Adipose tissue (tissue), 3 donors: ENCODE measurements around the gene LASP1. TPM values are rescaled to one million over a fixed set of nuclear protein-coding genes. Genes with fewer than 3 reads are reported as not detected.

Experiments used
- H3K27ac ChIP-seq: one replicate; pipeline ENCODE4 v1.5.1; 2013; ENCODE audit warnings: low read depth, low read length
- WGBS, 3 donors: extraction: QIAGEN DNeasy Blood & Tissue Kit; methylation state at CpG; one replicate each; pipeline ENCODE4 v1.1.7; 2013; 5-methylcytosine and 5-hydroxymethylcytosine counted together
- polyA plus RNA-seq, 3 donors: library from polyadenylated mRNA; stranded (reverse); fragments of 200-250 nt; gene quantifications; one replicate each; pipeline ENCODE4 v1.2.3, GENCODE V29; 2013
- donor health status: healthy with polysubstance abuse.
- donor health status: Bipolar disorder and iron deficiency.
- donor health status: healthy.

Gene LASP1
- polyA plus RNA-seq, 3 donors: 49.1 to 90.6 (median 67.3) TPM

DNA sequence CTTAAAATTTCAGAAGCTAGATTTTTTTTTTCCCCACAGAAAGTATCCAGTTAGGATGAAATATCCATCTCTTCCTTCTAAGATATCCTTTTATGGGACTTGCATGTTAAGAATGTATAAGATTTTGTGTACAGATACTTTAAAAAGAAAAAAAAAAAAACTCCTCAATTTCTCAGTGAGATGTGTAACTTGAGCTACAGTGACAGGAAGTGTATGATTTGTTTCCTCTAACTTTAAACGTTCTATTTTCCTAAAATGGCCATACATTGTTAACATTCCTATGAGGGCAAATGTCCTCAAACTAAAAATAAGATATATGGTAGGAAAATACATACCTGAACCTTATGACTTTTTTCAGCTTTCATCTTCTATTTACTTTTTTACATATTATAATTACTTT is 88.5 kb downstream of the LASP1 start:
- H3K27ac ChIP-seq: no peak overlapping the region

DNA sequence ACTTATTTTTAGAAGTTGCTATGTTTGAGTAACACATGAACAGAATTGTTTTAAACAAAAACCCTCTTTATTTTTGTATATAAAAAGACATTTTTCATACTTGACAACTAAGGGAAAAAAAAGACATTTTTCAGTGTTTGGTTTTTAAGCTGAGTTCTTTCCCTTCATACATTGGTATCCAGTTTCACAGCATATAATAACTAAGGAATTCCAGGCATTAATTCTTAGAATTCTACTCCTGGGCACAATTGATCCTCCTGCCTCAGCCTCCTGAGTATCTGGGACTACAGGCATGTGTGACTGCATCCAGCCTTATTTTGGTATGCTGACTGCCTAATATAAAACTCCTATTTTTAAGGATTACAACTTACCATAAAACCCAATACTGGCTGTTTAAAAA is 88.9 kb downstream of the LASP1 start:
- H3K27ac ChIP-seq: no peak overlapping the region

More for the DNA sequence above, 88.5 kb downstream of the LASP1 start:
- WGBS, 3 donors: 1 to 7% (median 6%) methylated on average over 1 of the region's 1 CpG

DNA sequence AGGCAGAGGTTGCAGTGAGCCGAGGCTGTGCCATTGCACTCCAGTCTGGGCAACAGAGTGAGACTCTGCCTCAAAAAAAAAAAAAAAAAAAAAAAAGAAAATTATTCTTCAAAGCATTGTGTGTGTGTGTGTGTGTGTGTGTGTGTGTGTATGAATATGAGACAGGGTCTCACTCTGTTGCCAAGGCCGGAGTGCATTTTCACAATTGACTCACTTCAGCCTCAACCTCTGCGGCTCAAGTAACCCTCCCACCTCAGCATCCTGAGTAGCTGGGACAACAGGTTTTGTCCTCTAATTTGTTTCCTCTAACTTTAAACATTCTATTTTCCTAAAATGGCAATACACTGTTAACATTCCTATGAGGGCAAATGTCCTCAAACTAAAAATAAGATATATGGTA is 89.7 kb downstream of the LASP1 start:
- H3K27ac ChIP-seq: no peak overlapping the region
- 78 to 90% (median 82%) methylated on average over 3 of the region's 3 CpGs for WGBS, 3 donors

DNA sequence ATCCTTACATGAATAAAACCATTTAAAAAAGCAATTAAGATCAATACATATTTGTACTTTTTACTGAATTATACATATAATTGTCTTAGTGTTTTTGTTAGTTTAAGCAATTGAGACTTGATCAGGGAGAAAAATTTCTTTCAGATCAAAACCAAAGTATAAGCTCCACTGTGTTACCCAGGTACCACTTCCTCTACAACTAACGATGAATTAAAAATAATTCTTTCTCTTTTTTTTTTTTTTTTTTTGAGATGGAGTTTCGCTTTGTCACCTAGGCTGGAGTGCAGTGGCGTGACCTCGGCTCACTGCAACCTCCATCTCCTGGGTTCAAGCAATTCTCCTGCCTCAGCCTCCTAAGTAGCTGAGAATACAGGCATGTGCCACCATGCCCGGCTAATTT is 90.5 kb downstream of the LASP1 start:
- H3K27ac ChIP-seq: no peak overlapping the region

DNA sequence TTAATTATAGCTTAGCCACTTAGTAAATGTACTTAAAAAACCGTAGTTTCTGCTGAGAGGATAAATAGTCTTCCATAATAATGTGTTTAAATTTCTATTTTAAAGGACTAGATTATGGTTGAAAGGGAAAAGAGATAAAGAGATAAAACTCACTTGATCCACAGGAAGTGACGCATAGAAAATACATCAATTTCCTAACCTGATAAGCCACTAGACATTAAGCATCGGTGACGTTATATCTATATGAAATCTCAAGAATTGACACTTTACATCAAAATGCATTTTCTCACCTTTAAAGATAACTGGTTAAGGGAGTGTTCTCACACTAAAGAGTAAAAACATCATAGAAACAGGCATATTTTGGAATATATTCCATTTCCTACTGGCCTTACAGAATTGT is 91.6 kb downstream of the LASP1 start:
- 62 to 72% (median 71%) methylated on average over 4 of the region's 4 CpGs for WGBS, 3 donors

More for the DNA sequence above, 90.5 kb downstream of the LASP1 start:
- WGBS, 3 donors: 76 to 94% (median 84%) methylated on average over 5 of the region's 5 CpGs

DNA sequence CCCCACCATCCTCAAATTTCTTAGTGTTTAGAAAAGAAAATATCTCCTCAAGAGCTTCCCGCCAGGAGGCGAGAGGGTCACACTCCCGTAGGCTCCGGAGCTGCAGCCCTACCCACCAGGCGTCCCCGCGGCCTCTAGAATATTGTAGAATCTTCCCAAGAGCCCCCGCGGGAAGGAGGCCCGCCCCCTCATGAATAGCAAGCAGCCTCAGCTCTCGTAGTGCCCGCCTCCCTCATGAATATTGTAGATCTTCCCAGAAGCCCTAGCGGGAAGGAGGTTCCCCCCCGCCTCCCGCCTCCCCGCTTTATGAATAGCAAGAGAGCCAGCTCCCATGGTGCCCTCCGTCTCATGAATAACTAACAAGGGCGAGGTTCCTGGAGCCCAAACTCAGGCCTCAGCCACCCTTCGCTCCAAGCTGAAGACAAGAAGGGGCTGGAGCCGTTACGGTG is 97.5 kb downstream of the LASP1 start, which contains the start of gene FBXO47:
TSS of gene FBXO47 (minus strand) at position 114 of the 449 bp plus-strand sequence. CDS start 4,378 bp downstream, outside the sequence.
- peak within 1 kb of the TSS; percentile 54 for H3K27ac ChIP-seq
- WGBS, 3 donors: 6 to 20% (median 20%) methylated on average over 21 of the region's 21 CpGs

More for the DNA sequence above, 91.6 kb downstream of the LASP1 start:
- H3K27ac ChIP-seq: no peak overlapping the region

DNA sequence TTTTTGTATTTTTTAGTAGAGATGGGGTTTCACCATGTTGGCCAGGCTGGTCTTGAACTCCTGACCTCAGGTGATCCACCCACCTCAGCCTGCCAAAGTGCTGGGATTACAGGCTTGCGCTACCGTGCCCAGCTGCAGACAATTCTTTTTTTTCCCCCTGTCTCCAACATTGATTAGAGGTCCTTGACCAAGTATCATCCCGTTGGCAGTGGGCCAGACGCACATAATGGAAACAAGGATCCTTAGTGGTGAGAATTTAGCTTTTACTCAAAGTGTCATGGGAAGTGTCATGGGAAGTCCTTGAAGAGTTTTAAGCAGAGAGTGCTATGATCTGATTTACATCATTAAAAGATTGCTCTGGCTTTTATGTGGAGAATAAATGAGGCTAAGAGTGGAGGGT is 99.4 kb downstream of the LASP1 start:
- no peak overlapping the region for H3K27ac ChIP-seq
- WGBS, 3 donors: 61 to 66% (median 65%) methylated on average over 4 of the region's 4 CpGs

DNA sequence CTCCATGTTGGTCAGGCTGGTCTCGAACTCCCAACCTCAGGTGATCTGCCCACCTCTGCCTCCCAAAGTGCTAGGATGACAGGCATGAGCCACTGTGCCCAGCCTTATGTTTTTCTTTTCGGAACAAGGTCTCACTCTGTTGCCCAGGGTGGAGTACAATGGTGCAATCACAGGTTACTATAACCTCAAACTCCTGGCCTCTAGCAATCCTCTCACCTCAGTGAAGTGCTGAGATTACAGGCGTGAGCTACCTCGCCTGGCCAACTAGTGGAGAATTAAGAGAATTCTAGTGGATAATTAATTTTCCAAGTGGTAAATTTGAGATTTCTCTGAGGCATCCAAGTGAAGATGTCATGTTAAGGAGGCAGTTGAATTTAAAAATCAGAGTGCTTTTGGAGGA is 100.3 kb downstream of the LASP1 start:
- no peak overlapping the region for H3K27ac ChIP-seq
- WGBS, 3 donors: 60 to 81% (median 79%) methylated on average over 4 of the region's 4 CpGs

DNA sequence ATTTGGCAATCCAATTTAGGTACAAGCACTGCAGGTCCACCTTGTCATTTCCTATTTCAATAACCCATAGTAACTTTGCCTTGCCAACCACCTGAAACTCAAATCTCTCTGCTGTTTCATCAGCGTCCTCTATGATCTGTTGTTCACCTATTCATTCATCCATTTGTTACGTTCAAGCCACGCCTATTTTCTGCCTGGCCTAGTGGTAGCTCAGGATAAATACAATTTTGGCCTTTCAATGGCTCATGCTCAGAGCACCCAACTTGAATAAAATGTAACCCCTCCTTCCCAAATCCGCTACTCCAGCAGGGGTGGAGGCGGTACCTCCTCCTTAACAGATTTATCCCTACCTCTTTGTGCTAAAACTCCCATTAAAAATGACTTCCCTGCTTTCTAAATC is 100.9 kb downstream of the LASP1 start:
- 74 to 83% (median 83%) methylated on average over 5 of the region's 5 CpGs for WGBS, 3 donors
- no peak overlapping the region for H3K27ac ChIP-seq

Other genes with a start within 250 kb of the LASP1 start
- 1 to 10 TPM; 1.7 to 2.7 (median 2.2) TPM for gene EPOP, start 195.1 kb upstream of the LASP1 start, polyA plus RNA-seq
- 10 to 100 TPM; 38.6 to 96.0 (median 42.9) TPM for gene MLLT6, start 164.8 kb upstream of the LASP1 start, polyA plus RNA-seq
- 10 to 100 TPM; 44.3 to 57.4 (median 51.1) TPM for gene CISD3, start 139.7 kb upstream of the LASP1 start, polyA plus RNA-seq
- gene PCGF2, start 121.7 kb upstream of the LASP1 start, polyA plus RNA-seq: 10 to 100 TPM; 10.9 to 61.1 (median 15.8) TPM
- gene PSMB3, start 117.3 kb upstream of the LASP1 start, polyA plus RNA-seq: 100 to 1,000 TPM in 2 of 3 donors, 10 to 100 TPM in 1; 76.8 to 190 (median 184) TPM
- 10 to 100 TPM; 10.0 to 27.3 (median 18.8) TPM for gene PIP4K2B, start 70.5 kb upstream of the LASP1 start, polyA plus RNA-seq
- 10 to 100 TPM in 2 of 3 donors, 1 to 10 TPM in 1; 9.6 to 19.8 (median 19.3) TPM for gene CWC25, start 44.7 kb upstream of the LASP1 start, polyA plus RNA-seq
- 1,000 to 10,000 TPM; 1,758 to 5,491 (median 3,544) TPM for gene RPL23, start 16.3 kb upstream of the LASP1 start, polyA plus RNA-seq
- gene FBXO47, start 97.3 kb downstream of the LASP1 start, polyA plus RNA-seq: under 1 TPM in 1 of 3 donors, not detected in 2; 0.03 TPM